GM19025 (cell line): ENCODE results near the gene S1PR4.
"Not testable (repeated sequence)": the region's sequence is repeated elsewhere in the genome, so short reads cannot be mapped to it uniquely, and the experiment has no call there.

ENCODE experiments used
- ATAC-seq: cut with Tn5 transposase; IDR thresholded peaks from one replicate; pipeline ENCODE4 v1.9.1; 2021; ENCODE audit warnings: mild to moderate bottlenecking, low read depth, moderate library complexity; ENCODE audit not compliant: unreplicated experiment

Gene S1PR4

DNA sequence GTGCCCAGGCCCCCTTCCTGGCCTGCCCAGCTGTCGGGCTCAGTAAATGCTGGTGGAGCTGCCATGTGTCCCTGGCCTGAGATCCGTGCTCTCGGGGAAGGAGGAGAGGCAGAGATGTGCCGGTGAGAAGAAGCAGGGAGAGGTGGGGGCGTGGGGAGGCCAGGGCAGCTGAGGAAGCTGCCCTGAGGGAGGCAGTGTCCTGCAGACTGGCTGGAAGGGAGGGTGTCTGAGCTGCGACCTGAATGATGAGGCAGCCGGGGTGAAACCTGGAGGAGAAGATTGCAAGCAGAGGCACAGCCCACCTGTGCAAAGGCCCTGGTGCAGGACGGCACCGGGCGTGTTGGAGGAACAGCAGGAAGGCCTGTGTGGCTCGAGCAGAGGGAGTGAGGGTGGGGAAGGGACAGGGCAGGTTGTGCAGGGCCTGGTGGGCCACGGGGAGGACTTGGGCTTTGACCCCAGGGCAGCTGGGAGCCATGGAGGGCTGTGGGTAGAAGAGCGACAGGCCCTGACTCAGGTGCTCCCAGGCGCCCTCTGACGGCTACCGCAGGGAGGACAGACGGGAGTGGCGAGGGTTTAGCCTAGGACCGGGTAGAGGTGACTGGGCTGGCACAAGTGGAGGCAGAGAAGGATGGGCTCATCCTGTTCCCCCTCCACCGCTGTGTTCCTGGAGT lies 31.9 kb downstream of the S1PR4 start:
- ATAC-seq, result no peak

DNA sequence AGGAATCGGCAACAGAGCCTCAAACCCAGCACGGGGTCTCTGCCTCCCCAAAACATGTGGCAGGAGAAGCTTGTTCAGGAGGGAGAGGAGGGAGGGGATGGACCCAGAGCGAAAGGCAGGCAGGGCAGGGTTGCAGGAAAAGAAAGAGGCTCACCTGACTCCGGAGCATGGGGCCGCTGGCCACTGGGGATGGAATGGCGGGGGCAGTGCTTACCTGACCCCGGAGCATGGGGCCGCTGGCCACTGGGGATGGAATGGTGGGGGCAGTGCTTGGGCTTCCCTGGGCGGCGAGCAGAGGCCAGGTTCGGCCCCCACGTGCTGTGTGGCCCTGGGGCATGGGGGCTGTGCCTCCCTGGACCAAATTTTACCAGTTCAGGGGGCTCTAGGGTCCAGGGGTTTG lies 32.6 kb downstream of the S1PR4 start:
- no peak for ATAC-seq

DNA sequence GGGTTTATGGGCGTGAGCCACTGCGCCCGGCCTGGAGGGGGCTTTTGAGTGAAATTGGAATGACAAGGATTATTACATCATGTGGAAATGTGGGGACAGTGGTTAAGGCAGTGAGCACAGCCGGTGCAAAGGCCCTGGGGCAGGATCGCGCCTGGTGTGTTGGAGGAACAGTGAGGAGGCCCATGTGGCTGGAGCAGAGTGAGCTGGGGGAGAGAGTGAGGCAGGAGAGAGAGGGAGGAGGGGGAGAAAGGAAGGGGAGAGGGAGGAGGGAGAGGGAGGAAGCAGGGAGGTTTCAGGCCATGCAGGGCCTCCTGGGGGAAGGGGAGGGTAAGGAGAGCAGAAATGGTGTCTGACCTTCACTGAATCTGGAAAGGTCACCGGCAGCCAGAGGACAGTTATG lies 34.6 kb downstream of the S1PR4 start:
- no peak for ATAC-seq

DNA sequence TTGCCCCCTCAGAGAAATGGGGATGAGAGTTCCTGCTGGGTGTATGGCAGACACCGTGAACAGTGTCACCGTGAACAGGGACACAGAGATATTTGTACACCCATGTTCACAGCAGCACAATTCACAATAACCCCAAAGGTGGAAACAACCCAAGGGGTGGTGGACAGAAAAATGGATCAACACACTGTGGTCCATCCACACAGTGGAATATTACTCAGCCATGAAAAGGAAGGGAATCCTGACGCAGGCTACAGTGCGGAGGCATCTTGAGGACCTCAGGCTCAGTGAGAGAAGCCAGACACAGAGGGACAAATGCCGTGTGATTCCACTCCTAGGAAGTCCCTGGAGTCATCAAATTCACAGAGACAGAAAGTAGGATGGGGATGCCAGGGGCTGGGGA lies 38.3 kb downstream of the S1PR4 start:
- ATAC-seq, result no peak

DNA sequence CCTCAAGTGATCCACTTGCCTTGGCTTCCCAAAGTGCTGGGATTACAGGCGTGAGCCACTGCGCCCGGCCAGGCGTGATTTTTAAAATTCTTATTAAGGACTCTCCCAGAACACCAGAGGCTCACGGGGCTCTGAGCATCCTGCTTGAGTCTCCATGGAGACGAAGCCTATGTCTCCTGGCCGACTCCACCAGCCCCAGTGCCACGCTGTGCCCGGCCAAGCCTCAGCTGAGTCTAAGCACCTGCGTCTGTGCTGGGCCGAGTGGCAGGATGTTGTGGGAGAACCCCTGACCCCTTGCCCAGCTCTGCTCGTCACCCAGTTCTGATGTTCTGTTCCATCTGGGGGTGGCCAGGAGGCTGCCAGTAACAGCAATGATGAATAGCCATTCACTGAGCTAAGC lies 42.0 kb downstream of the S1PR4 start:
- no peak for ATAC-seq

DNA sequence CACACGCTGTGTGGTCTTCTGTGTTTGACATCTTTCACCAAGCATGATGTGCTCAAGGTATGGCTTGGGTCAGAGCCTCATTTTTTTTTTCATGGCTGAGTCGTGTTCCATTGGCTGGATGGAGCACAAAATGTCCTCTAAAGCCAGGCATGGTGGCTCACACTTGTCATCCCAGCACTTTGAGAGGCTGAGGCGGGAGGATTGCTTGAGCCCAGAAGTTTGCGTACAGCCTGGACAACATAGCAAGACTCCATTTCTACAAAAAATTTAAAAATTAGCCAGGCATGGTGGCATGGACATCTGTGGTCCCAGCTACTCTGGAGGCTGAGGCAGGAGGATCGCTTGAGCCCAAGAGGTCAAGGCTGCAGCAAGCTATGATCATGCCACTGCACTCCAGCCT lies 43.0 kb downstream of the S1PR4 start:
- ATAC-seq, result not testable (repeated sequence)

DNA sequence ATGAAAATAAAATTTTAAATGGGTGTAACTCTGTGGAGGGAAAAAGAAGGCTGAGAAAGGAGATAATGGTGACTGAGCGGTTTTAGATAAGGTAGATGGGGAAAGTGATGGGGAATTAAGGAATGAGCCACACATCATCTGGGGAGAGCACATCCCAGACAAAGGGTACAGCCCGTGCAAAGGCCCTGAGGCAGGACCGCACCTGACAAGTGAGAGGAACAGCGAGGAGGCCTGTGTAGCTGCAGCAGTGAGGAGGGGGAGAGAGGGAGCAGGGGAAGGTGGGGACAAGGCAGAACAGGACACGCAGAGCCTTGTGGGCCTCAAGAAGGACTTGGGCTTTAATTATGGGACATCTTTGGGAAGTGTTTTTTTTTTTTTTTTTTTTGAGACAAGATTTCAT lies 44.1 kb downstream of the S1PR4 start:
- no peak for ATAC-seq

DNA sequence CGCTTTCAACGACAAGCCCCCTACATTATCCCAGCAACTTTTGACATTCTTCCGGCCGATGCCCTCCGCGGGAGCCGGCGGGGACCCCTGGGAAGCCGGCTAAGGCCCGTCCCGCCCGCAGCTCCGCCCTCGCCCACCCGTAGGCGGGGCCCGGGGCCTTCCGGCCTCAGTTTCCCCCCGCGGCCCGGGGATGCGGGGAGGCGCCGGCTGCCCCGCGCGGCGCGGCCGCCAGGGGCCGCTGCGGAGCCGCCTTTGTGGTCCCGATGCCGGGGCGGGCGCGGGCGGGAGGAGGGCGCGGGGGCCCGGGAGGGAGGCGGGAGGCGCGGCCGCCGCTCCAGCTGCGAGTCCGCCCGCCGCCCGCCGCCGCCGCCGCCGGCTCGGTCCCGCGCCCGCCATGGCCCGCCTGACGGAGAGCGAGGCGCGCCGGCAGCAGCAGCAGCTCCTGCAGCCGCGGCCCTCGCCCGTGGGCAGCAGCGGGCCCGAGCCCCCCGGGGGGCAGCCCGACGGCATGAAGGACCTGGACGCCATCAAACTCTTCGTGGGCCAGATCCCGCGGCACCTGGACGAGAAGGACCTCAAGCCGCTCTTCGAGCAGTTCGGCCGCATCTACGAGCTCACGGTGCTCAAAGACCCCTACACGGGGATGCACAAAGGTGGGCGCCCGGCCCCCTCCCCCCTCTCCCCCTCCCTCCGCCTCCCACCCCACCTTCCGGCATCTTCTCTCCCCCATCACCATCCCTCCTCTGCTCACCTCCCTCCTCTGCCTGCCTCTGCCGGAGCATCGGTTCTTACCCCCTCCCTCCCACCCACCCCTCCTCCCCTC lies 46.0 kb downstream of the S1PR4 start, which contains the start of gene CELF5:
CELF5 (plus strand) TSS at position 316 of the 823 bp plus-strand sequence; CDS start at position 395, 79 bp downstream.
- ATAC-seq, result no peak

DNA sequence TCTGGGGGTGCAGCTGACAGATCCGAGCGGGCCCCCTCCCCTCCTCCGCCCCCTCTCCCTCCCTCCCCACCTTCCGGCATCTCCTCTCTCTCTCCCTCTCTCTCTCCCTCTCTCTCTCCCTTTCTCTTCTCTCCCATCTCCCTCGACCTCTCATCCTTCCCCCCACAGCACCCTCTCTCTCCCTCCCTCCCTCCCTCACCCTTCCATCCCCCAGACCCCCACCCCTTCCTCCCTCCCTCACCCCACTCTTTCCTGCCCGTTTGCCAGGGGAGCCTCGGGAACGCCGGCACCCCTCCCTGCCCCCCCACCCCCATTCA lies 46.6 kb downstream of the S1PR4 start:
- no peak for ATAC-seq

DNA sequence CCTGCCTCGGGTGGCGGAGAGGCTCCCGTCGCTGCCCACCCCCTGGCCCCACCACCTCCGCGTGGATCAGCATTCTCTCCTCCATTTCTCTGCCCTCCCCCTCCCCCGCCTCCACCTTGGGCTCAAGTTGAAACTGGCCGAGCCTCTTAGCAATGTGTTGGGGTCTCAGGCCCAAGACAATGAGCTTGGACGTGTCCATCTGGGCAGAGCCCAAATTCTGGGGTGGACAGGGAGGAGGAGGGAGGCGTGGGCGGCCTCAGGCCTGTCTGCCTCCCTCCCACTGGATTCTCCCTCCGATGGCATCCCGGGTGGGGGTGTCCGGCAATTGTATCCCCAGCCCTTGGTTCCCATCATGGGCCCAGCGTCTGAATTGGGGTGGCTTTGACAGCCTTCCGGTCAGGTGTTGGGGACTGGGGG lies 47.1 kb downstream of the S1PR4 start:
- no peak for ATAC-seq

DNA sequence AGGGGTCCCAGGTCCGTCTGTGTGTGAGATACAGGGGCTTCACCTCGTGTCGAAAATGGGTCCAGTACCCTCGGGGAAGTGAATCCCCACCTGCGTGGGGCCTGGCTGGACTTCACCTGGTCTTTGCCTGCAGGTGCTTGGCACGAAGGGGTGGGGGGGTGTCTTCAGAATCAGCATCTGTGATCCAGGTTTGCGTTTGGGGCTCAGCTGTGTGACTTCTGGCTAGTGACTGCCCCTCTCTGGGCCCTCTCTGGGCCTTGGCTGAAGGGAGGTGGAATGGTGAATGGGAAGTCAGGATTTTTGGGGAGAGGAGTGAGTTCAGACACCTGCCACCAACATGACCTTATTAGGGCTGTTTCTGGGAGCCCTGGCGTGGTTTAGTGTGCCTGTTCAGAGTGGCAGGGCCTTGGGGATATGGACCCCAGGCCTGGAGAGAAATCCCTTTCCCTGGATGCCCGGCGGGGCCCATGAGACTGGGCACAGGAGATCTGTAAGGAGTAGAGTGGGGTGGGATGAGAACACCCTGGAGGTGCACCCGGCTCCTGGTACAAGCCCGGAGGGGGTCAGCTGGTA lies 48.6 kb downstream of the S1PR4 start:
- no peak for ATAC-seq

DNA sequence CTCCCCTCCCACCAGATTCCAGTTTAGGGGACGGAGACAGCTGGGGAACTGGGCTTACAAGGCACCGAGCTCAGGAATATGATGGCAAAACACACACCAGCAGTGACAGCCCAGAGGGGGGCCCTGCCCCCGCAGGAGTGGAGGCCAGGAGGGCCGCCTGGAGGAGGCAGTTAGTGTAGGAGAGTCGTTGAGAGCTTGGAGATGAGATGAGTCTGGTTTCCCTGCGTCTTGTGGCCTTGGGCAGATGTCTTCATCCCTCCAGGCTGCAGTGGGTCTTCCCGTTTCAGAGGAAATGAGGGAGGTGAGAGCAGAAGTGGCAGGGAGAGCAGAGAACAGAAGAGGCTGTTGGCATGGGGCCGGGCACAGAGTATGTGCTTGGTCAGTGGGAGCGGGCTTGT lies 50.8 kb downstream of the S1PR4 start:
- no peak for ATAC-seq
